ENCODE data around the gene NFIX. TPM values are rescaled to one million over a fixed set of nuclear protein-coding genes. Genes with fewer than 3 reads are reported as not detected.

NFIX gene
- total and polyA plus RNA-seq, 2 donors (not counting 3 experiments of a cell fraction or from before 2014, with no cell fraction given) = 9.8 to 37.7 TPM

DNA sequence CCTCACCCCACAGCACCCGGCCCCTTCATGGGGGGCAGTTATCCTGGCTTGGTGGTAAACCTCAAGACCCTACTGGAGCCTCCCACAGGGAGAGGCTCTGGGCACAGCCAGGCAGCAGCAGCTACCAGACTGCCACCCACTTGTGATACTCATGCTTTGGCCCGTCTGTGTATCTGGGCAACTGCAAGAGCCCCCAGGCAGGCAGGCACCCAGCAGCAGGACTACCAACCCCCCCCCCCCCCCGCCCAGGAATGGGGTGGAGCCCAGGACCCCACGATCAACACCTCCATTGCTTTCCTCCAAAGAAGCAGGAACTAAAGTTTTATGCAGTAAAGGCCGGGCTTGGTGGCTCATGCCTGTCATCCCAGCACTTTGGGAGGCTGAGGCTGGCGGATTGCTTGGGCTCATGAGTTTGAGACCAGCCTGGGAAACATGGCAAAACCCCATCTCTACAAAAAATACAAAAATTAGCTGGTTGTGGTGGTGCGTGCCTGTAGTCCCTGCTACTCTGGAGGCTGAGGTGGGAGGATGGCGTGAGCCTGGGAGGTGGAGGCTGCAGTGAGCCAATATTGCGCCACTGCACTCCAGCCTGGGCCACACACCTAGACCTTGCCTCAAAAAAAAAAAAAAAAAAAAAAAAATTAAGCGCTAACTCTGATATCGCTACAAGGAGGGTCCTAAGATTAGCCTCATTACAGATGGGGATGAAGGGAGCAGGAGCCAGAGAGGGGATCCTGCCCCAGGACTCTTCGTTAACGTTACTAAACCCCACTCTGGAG lies 108.5 kb downstream of the NFIX start:
- dilution Hi-C loops (cut with MboI; ENCODE audit: extremely low pct_ligation_motif_present, low sequenced_read_pairs) (no loop called here), intact Hi-C loops (cut with micrococcal nuclease) (loop anchor here (2.0 to 5.0 kb wide), 3 partner anchors 144 to 904 kb away; partner anchors contain the start of gene RFX1)
- Histone ChIP-seq H2AFZ (ENCODE audit: low read depth, low read length) (no peak overlapping the region), H4K20me1 (replicated peaks; ENCODE audit: control insufficient read depth, extremely low read depth, insufficient read depth, low read length) (no peaks in the 10 kb centered on the region), H3K79me2 (ENCODE audit: control insufficient read depth, insufficient read depth, low read length) (peaks cover 30% of the 10 kb centered on the region), H3K4me2 (ENCODE audit: insufficient read depth, low read length) (no peak overlapping the region), H3K9me1 (replicated peaks; ENCODE audit: control insufficient read depth, extremely low read depth, insufficient read depth, low read length) (no peaks in the 10 kb centered on the region), H3K4me3 (replicated peaks in 1 of 3; ENCODE audit: insufficient read depth in 1 of 3, low read depth in 1 of 3, low read length in 3 of 3) (no peak overlapping the region), H3K36me3 (ENCODE audit: control insufficient read depth in 2 of 2, extremely low read depth in 1 of 2, insufficient read depth in 2 of 2, low read length in 2 of 2) (peaks cover 3 to 8% of the 10 kb centered on the region in 2 experiments), H3K27me3 (ENCODE audit: control insufficient read depth in 2 of 2, insufficient read depth in 2 of 2, low read length in 2 of 2) (no peaks in the 10 kb centered on the region), H3K27ac (ENCODE audit: insufficient read depth, low read depth, low read length) (peak overlapping the region; percentile 99), H3K9me3 (replicated peaks; ENCODE audit: control insufficient read depth, insufficient read depth, low read length) (no peaks in the 10 kb centered on the region), H3K9ac (replicated peaks; ENCODE audit: extremely low read depth, insufficient read depth, low read length) (peak overlapping the region; percentile 69), H3K4me1 (ENCODE audit: control insufficient read depth, extremely low read depth, insufficient read depth, low read length) (peaks cover 45% of the 10 kb centered on the region)
- TF ChIP-seq, protein P1, sequence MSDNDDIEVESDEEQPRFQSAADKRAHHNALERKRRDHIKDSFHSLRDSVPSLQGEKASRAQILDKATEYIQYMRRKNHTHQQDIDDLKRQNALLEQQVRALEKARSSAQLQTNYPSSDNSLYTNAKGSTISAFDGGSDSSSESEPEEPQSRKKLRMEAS (IDR thresholded peaks at IDR 0.05; ENCODE audit: insufficient read depth, insufficient read length) = no peak
- no peak for TF ChIP-seq FOS (IDR thresholded peaks at IDR 0.05; ENCODE audit: borderline replicate concordance, insufficient read depth, low read length)
- TF ChIP-seq POLR2AphosphoS5 (IDR thresholded peaks at IDR 0.05; ENCODE audit: insufficient read depth, low read depth, low read length) = no peak
- TF ChIP-seq, protein P2, sequence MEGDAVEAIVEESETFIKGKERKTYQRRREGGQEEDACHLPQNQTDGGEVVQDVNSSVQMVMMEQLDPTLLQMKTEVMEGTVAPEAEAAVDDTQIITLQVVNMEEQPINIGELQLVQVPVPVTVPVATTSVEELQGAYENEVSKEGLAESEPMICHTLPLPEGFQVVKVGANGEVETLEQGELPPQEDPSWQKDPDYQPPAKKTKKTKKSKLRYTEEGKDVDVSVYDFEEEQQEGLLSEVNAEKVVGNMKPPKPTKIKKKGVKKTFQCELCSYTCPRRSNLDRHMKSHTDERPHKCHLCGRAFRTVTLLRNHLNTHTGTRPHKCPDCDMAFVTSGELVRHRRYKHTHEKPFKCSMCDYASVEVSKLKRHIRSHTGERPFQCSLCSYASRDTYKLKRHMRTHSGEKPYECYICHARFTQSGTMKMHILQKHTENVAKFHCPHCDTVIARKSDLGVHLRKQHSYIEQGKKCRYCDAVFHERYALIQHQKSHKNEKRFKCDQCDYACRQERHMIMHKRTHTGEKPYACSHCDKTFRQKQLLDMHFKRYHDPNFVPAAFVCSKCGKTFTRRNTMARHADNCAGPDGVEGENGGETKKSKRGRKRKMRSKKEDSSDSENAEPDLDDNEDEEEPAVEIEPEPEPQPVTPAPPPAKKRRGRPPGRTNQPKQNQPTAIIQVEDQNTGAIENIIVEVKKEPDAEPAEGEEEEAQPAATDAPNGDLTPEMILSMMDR (IDR thresholded peaks at IDR 0.05; ENCODE audit: extremely low read depth in 1 of 2, insufficient read depth in 1 of 2, low read depth in 1 of 2, low read length in 2 of 2) = no peak
- no peak for TF ChIP-seq MYC (IDR thresholded peaks at IDR 0.05; ENCODE audit: low read depth, low read length)
- TF ChIP-seq GATA2 (IDR thresholded peaks at IDR 0.05; ENCODE audit: insufficient read depth, insufficient read length, low read depth, low read length) = no peak
- POLR2A ChIA-PET = interaction anchor here (1.2 to 3.2 kb wide), 2 partner anchors 10 to 14 kb away, joined by 3 to 6 read pairs; partner anchors contain the start of gene NACC1
- FAIRE-seq = peak; percentile 35
- no TSS peak for BruUV-seq (replicated peaks)
- DNase-seq (ENCODE audit: low read depth, low spot score) = peak; percentile 29
- CTCF ChIA-PET = interaction anchor here (0.8 to 3.6 kb wide), 9 partner anchors 9 to 138 kb away, joined by 3 to 24 read pairs (median 6); partner anchors contain the start of genes NACC1 and TRMT1

Measured in endothelial cell of umbilical vein (primary cell).